A549 (cell line): ENCODE results near the gene RPN2.

Experiments
- CEBPB ChIP-seq, 2 experiments: fragments of >200 bp in 1 of 2; sonication (Bioruptor Twin) in 1 of 2; formaldehyde crosslinking in 1 of 2; IDR thresholded peaks; 2 replicates each; pipeline ENCODE4 v1.6.1; 2012 to 2016
- EHMT2 ChIP-seq: fragments of 200-600 bp; sonication (generic); IDR thresholded peaks from 2 replicates; pipeline ENCODE4 v1.6.1; 2016; ENCODE audit warnings: antibody characterized with exemption, low read depth, mild to moderate bottlenecking, moderate library complexity
- EP300 ChIP-seq, 2 experiments: fragments of >200 bp; sonication (Bioruptor Twin); formaldehyde crosslinking; IDR thresholded peaks; 2 replicates in 1 of 2; 3 replicates in 1 of 2; pipeline ENCODE4 v1.6.1; 2016 to 2017
- HDAC2 ChIP-seq: fragments of 200-600 bp; sonication (generic); IDR thresholded peaks from 2 replicates; pipeline ENCODE4 v1.6.1; 2016
- HOXA7 ChIP-seq: fragments of 250-450 bp; sonication (Bioruptor Pico); IDR thresholded peaks from 2 replicates; pipeline ENCODE4 v1.5.0; 2020; ENCODE audit warnings: mild to moderate bottlenecking, moderate library complexity
- JUN ChIP-seq, 2 experiments: fragments of >200 bp; sonication (Bioruptor Twin); formaldehyde crosslinking; IDR thresholded peaks; 2 replicates in 1 of 2; 3 replicates in 1 of 2; pipeline ENCODE4 v1.6.1; 2016 to 2017
- MAFK ChIP-seq: fragments of 450-650 bp; IDR thresholded peaks from 2 replicates; pipeline ENCODE4 v1.6.1; 2014; ENCODE audit not compliant: partially characterized antibody
- MAZ ChIP-seq: fragments of 150-350 bp; IDR thresholded peaks from 2 replicates; pipeline ENCODE4 v1.6.1; 2014; ENCODE audit warnings: antibody characterized with exemption, low read depth, low read length, borderline replicate concordance
- NFE2L2 ChIP-seq: fragments of 150-350 bp; conservative IDR thresholded peaks from 2 replicates; pipeline ENCODE4 v1.6.1; 2014; ENCODE audit warnings: low read length
- POLR2AphosphoS2 ChIP-seq: conservative IDR thresholded peaks from 2 replicates; pipeline ENCODE4 v1.6.1; 2012; ENCODE audit warnings: low read length, improper control_type of control experiment, inconsistent platforms
- SMC3 ChIP-seq: fragments of >200 bp; sonication (Bioruptor Twin); formaldehyde crosslinking; IDR thresholded peaks from 3 replicates; pipeline ENCODE4 v1.6.1; 2018; ENCODE audit warnings: inconsistent platforms
- TF ChIP-seq, protein P1 (sequence below): fragments of >200 bp; sonication (Bioruptor Twin); formaldehyde crosslinking; IDR thresholded peaks from 3 replicates; pipeline ENCODE4 v1.5.1; 2016
- TF ChIP-seq, protein P2 (sequence below): IDR thresholded peaks from 2 replicates; pipeline ENCODE4 v1.6.1; 2012

DNA sequence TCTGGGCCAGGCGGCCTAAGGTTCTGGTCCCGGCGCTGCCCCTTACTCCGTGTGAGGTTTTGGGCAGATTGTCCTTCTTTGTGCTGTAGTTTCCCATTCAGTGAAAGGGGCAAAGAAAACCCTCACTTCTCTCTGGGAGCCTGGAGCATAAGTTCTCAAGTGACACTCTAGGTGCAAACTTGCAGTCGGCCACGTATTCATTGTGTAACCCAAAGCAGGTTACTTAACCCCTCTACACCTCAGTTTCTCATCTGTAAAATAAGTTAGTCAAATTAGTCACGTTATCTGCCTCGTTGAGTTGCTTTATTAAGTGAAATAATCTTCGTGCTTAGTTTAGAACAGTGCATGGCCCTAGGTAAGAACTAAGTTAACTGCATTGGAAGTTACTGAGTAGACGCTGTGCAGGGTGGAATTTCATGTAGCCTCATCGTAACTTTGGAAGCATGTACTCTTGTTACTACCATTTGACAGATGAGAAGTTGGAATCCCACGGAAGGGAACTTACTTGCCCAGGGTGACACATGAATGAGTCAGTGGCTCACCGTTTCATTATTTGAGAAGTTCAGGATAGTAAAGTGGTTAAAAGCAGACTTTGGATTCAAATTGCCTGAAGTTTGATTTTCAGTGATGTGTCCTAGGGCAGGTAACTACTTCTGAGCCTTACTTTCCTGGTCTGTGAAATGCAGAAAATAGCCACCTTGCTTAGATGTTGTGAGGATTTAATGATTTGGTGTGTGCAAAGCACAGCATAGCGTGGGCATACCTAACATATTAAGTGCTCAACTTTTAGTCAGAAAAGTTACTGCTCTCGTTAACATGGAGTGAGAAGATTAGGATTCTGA, 774 bp downstream of the RPN2 start:
- no peak for TF ChIP-seq MAZ
- no peak for TF ChIP-seq HDAC2
- TF ChIP-seq CEBPB (IDR thresholded peaks at IDR 0.05), result no peak
- TF ChIP-seq, protein P1, sequence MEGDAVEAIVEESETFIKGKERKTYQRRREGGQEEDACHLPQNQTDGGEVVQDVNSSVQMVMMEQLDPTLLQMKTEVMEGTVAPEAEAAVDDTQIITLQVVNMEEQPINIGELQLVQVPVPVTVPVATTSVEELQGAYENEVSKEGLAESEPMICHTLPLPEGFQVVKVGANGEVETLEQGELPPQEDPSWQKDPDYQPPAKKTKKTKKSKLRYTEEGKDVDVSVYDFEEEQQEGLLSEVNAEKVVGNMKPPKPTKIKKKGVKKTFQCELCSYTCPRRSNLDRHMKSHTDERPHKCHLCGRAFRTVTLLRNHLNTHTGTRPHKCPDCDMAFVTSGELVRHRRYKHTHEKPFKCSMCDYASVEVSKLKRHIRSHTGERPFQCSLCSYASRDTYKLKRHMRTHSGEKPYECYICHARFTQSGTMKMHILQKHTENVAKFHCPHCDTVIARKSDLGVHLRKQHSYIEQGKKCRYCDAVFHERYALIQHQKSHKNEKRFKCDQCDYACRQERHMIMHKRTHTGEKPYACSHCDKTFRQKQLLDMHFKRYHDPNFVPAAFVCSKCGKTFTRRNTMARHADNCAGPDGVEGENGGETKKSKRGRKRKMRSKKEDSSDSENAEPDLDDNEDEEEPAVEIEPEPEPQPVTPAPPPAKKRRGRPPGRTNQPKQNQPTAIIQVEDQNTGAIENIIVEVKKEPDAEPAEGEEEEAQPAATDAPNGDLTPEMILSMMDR, result no peak
- no peak for TF ChIP-seq NFE2L2
- no peak for TF ChIP-seq POLR2AphosphoS2
- TF ChIP-seq, protein P2, sequence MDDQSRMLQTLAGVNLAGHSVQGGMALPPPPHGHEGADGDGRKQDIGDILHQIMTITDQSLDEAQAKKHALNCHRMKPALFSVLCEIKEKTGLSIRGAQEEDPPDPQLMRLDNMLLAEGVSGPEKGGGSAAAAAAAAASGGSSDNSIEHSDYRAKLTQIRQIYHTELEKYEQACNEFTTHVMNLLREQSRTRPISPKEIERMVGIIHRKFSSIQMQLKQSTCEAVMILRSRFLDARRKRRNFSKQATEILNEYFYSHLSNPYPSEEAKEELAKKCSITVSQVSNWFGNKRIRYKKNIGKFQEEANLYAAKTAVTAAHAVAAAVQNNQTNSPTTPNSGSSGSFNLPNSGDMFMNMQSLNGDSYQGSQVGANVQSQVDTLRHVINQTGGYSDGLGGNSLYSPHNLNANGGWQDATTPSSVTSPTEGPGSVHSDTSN, result no peak
- TF ChIP-seq MAFK, result no peak
- no peak for TF ChIP-seq HOXA7 (CRISPR knock-in tag)
- TF ChIP-seq SMC3, result no peak
- no peak for TF ChIP-seq EHMT2
- TF ChIP-seq JUN (IDR thresholded peaks at IDR 0.05), result no peak
- no peak for TF ChIP-seq EP300 (IDR thresholded peaks at IDR 0.05)
